HG03196 (cell line): ENCODE measurements around the gene GPLD1.
"Not testable (repeated sequence)": the region's sequence is repeated elsewhere in the genome, so short reads cannot be mapped to it uniquely, and the experiment has no call there.

Source experiments
- ATAC-seq: cut with Tn5 transposase; IDR thresholded peaks from one replicate; pipeline ENCODE4 v1.9.1; 2021; ENCODE audit not compliant: unreplicated experiment

GPLD1 gene

GRCh38 chr6:24489470-24489869, at the start of gene GPLD1:
Gene GPLD1, minus strand, starts transcription at chr6:24489578. Its CDS starts 67 bp downstream, at chr6:24489511.
- ATAC-seq, result no peak

GRCh38 chr6:24537771-24538385, 48.5 kb upstream of the GPLD1 start:
- ATAC-seq, result no peak

GRCh38 chr6:24537082-24537699, 47.8 kb upstream of the GPLD1 start:
- no peak for ATAC-seq

- ATAC-seq, result no peak
Measured at GRCh38 chr6:24536466-24536865, 47.1 kb upstream of the GPLD1 start.

GRCh38 chr6:24535210-24535609, 45.8 kb upstream of the GPLD1 start:
- no peak for ATAC-seq

GRCh38 chr6:24534329-24534728, 45.0 kb upstream of the GPLD1 start:
- ATAC-seq, result no peak

GRCh38 chr6:24529985-24530384, 40.6 kb upstream of the GPLD1 start:
- ATAC-seq, result no peak

GRCh38 chr6:24524805-24525204, 35.4 kb upstream of the GPLD1 start:
- no peak for ATAC-seq

GRCh38 chr6:24524329-24524728, 35.0 kb upstream of the GPLD1 start:
- no peak for ATAC-seq

- peak; percentile 34 for ATAC-seq
Measured at GRCh38 chr6:24522228-24523176, 33.1 kb upstream of the GPLD1 start.

GRCh38 chr6:24520929-24521546, 31.7 kb upstream of the GPLD1 start:
- ATAC-seq, result peak; percentile 40

GRCh38 chr6:24517659-24518543, 28.5 kb upstream of the GPLD1 start:
- ATAC-seq, result peak; percentile 72

GRCh38 chr6:24513602-24514001, 24.2 kb upstream of the GPLD1 start:
- ATAC-seq, result no peak

- ATAC-seq, result not testable (repeated sequence)
Measured at GRCh38 chr6:24511976-24512375, 22.6 kb upstream of the GPLD1 start.

GRCh38 chr6:24506814-24507520, 17.6 kb upstream of the GPLD1 start:
- no peak for ATAC-seq

GRCh38 chr6:24504649-24505586, 15.5 kb upstream of the GPLD1 start:
- ATAC-seq, result no peak

- no peak for ATAC-seq
Measured at GRCh38 chr6:24504287-24504648, 14.9 kb upstream of the GPLD1 start.

GRCh38 chr6:24501914-24502313, 12.5 kb upstream of the GPLD1 start:
- ATAC-seq, result no peak

GRCh38 chr6:24501374-24501773, 12.0 kb upstream of the GPLD1 start:
- ATAC-seq, result no peak
